Stimulated activated CD8-positive, alpha-beta memory T cell treated with anti-CD3 and anti-CD28 coated beads, Interleukin-7, amount 100 ng/mL, for 24 hours (primary cell): ENCODE measurements around the gene PEPD.

Source experiments
- DNase-seq: peaks from one replicate; pipeline ENCODE4 v3.0.0-alpha.2; 2020; ENCODE audit warnings: low read depth

PEPD gene

DNA sequence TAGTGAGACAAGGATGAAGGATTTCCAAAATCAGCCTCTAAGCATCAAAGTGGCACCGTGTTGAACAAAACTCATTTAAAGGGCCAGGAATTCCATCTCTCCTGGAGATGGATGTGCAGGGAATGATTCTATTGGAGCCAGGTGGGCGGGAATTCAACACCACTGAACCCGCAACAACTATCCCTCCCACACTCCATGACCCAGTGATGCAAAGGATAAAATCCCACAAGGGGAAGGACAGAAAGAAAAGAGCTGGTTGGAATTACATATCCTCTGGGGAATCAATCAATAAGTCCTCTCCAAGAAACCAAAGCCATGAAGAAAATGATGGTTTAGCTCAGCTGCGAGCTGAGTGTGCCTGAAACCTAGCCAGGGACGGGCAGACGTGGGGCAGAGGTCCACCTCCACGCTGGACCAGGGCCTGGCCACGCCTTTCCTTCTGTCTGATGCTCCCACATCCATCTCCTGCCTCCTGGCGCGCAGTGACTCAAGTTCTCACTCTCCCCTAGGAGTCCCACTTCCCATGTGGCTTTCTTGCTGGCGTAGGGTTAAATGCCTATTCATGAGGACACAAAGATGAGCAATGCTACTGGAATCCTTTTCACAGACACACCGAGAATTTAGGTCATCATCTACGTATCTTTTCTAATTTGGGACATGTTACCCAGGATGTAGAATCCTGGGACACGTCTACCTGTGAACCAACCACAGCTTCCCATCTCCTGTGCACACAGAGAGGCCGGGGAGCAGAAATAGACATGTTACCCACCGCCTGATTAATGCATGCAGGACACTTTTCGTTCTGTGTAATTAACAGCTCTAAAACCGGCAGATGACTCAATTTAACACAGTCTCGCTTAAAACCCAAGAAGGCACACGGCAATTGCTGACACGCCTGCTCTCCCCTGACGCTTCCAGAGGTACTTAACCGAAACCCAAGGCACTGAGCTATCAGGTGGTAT is 48.6 kb downstream of the PEPD start:
- DNase-seq, result no peak

- DNase-seq, result no peak
Observed at GRCh38 chr19:33472226-33472625, 49.4 kb downstream of the PEPD start.

DNA sequence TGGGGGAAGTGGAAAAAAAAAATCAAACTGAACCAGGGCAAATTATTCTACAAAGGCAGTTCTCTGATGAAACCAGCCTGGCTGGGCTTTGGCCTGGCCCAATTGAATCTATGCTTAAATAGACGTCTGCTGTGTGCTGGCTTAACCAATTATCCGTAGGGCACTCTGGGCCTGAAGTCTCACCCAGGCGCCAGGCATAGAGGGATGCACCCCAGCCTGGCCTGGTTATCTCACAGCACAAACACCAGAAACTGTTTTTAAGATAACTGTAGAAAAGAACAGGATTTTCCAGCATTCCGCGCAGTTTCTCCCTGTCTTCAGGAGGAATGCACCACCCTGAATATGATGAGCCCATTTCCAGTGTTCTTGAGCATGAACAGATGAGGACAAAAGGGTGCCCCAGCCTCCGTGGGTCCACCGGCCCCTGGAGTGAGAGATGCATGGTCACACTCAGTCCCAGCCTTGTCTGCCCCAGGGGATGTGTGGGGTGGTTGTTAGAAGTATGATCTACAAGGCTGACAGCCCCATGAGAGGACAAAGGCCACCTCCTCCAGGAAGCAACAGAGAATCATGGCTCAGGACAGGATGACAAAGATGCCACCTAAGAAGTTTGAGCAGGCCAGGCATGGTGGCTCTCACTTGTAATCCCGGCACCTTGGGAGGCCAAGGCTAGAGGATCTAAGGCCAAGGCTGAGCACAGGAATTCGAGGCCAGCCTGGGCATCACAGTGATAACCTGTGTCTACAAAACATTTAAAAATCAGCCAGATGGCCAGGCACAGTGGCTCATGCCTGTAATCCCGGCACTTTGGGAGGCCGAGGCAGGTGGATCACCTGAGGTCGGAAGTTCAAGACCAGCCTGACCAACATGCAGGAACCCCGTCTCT is 50.2 kb downstream of the PEPD start:
- no peak for DNase-seq

DNA sequence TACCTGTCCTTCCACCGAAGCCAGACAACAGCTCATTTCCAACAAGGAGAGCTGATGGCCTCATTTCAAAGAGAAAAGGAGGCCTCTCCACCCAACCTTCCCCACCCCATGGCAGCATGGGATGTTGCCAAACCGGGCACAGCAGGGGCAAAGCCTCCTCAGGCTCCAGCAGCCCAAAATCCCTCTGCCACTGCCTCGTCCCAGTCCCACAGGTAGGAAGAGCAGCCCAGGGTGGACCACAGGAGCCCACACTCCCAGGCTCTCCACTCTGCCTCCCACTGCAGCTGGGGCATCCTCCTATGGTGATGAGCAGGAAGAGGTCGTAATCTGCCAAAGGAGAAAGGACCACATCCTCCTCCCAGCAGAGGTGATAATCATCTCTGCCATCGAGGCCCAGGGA is 50.9 kb downstream of the PEPD start:
- DNase-seq, result no peak

- DNase-seq, result no peak
Observed at GRCh38 chr19:33470040-33470330, 51.6 kb downstream of the PEPD start.

DNA sequence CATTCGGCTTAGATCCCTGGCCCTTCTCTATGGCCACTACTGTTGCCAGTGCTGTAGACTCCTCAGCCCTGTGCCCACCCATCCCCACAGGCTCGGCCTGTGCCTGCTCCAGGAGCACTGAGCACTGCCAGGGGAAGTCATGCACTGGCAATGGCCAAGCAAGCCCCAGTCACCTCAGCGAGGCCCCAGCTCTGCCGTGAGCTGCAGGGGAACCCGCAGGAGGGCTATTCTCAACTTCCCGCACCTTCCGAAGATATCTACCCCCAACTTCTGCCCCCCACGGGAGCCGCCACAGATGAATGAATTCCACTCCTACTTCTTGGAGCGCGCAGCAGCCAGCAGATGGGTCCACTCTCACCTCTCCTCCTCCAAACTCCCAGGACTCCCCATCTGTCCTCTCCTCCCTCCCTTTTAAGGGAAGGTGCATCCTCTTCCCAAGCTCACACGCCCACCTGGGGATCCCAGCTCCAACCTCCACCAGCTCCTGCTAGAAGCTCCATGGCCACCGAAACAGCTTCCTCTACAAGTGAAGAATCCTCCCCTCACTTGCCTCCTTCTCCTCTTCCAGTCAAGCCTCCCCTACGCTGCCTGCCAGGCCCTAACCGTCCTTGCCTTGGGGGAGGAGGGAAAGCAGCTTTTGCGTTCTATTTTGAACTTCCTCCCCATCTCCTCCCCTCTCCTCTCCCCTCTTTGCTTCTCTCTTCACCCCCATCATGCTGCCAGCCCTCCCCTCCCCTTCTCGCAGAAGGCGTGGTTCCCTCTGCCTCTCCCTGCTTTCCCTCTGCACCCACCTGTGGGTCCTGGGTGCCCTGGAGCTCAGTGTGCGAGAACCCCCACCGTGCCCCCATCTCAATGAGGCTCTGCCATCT is 52.2 kb downstream of the PEPD start:
- DNase-seq, result no peak

DNA sequence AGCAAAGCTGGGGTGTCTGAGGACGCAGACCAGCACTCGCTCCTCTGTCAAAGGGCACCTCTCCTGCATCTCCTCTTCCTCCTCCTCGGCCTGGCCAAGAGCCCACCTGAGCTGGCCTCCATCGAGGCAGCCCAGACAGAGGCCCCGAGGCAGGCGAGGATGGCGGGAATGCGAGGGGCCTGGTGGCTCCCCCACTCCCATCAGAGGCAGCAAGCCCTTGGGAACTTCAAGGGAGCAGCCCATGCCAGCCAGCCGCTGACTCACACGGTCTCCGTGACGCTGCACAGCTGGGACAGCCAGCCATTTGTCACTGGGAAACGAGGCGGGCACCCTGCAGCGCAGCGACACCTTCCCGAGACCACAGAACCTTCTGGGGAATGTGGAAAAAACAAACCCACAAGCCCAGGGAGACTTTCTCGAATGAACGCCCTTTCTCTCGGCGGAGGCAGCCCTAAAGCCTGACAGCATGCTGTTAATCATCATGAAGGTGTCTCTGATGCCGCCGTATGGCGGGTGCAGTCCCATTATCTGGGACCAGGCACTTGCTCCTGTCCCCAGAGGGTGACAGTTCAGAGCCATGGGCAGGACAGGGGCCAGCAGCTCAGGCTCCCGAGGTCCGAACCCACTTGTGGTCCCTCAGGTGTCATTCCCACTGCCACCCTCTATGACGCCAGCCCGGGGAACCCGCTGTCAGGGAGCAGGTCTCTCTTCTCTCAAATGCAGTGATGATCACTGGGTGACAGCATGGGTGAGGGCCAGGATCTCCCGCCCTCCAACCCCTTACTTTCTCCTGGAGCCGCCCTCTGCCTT is 53.0 kb downstream of the PEPD start:
- DNase-seq, result no peak

- DNase-seq, result no peak
Observed at GRCh38 chr19:33467851-33468250, 53.7 kb downstream of the PEPD start.

- no peak for DNase-seq
Observed at GRCh38 chr19:33465834-33466233, 55.8 kb downstream of the PEPD start.

DNA sequence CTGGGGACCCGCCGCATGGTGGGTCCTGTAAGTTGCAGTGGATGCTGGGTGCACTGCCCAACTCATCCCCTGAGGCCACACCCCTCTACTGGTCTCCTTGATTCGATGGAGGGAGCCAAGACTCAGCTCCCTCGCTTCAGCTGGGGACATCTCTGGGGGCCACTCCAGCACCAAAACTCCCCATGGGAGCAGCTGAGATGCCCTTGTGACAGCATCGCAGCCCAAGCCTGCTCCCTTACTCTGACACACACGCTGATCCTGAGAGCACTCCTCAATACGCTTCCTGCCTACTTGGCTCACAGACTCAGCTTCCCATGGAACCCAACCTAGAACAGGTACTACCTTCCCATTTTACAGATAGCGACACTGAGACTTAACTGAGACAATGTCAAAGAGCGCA is 56.2 kb downstream of the PEPD start:
- DNase-seq, result no peak

- no peak for DNase-seq
Observed at GRCh38 chr19:33464733-33465115, 56.9 kb downstream of the PEPD start.

GRCh38 chr19:33464010-33464732 is 57.4 kb downstream of the PEPD start:
- no peak for DNase-seq

GRCh38 chr19:33463199-33463598 is 58.4 kb downstream of the PEPD start:
- no peak for DNase-seq

- no peak for DNase-seq
Observed at GRCh38 chr19:33462112-33462791, 59.3 kb downstream of the PEPD start.

- no peak for DNase-seq
Observed at GRCh38 chr19:33461256-33462111, 60.1 kb downstream of the PEPD start.

DNA sequence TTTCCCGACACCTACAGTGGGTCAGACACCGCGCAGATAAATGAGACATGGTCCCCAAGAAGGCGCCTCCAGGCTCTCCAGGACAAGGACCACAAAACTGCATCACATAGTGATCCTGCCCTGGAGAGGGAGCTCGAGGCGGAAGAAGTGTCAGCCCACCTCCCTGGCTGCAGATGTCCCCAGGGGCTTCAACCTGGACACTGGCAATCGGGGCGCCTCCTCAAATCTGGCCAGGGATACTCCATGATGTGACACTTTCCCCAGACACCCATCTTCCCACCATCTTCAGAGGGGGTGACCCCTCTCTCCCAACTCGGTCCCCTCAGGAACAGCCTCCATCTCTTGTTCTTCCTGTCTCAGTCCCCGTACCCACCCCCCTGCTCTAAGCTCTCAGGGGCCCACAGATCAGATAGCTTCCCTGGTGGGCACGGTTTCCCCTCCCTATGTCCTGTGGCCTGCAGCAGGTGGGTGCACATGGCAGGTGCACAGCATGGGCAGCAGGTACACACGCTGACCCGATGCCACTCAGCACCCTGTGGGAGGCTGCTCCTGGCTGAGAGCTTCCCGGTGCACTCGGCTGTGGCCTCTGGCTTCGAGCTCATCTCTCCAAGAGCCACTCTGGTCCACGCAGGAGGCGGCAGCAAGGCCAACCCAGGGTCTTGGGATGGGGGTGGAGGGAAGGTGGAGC is 61.2 kb downstream of the PEPD start:
- DNase-seq, result no peak

DNA sequence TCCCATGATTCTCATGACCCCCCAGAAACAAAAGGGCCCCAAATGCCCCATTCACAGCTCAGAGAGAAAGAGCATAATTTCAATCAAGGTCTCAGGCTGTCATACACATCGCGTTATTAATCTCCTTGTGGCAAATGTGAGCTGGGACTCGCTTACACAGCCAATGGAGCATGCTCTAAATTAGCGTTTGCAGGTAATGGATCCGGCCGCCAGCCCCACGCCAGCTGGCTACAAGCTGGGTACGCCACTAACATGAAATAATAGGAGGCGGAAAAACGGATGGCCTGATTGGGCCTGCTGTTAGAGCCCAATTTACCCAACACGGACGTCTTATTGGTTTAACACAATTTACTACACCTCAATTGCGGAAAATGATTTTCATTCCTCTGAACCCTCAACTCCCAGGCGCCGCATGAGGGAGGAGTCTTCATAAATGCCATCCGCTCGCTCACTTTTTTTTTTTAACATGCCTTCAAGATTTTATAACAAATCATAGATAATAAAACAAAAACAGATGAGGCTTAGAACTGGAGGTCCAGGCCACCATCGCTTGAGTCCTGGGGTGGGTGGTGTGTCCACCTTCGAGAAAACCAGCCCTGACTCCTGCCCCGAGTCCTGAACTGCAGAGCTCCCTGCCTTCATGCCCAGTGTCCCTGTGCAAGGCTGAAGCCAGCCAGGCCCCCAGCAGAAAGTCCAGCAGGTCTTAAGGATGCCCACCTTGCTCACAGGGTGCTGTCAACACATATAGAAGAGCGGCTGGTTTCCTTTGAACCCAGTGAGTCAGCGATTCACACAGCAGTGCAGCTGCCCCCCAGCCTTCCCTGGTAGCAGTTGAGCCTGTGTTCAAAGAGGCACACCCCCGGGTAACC is 62.1 kb downstream of the PEPD start:
- DNase-seq, result no peak

DNA sequence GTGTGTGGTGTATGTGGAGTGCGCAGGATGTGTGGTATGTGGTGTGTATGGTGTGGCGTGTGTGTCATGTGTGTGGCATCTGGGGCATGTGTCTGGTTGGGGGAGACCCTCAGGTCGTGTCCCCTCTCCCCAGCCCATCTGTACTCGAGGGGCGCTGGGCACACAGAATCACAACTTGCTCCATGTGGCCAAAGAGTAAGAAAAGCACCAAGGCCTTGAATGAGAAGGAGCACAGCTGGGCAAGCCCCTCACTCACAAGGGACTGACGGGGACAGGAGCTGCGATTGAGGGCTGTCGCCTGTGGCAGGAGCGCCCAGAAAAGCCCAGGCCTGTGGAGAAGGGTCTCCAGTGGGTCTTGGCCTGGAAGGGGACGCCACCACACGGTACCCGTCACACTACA is 62.8 kb downstream of the PEPD start:
- DNase-seq, result no peak
